PFSK-1 (cell line): ENCODE measurements around the gene OR8B2.

Experiments used
- FOXP2 ChIP-seq: optimal IDR thresholded peaks from 2 replicates; pipeline ENCODE3; 2011; ENCODE audit warnings: borderline replicate concordance, control low read depth, inconsistent platforms; ENCODE audit not compliant: insufficient read depth; ENCODE audit errors: extremely low read length, extremely low read depth
- POLR2AphosphoS5 ChIP-seq: IDR thresholded peaks from 2 replicates; pipeline ENCODE4 v1.6.1; 2012; ENCODE audit warnings: low read depth, mild to moderate bottlenecking, control low read depth, low read length, moderate library complexity
- SIN3A ChIP-seq: IDR thresholded peaks from 2 replicates; pipeline ENCODE4 v1.6.1; 2012; ENCODE audit warnings: mild to moderate bottlenecking, low read length, moderate library complexity, borderline replicate concordance; ENCODE audit not compliant: insufficient read depth
- TAF1 ChIP-seq: IDR thresholded peaks from 2 replicates; pipeline ENCODE4 v1.6.1; 2012; ENCODE audit warnings: low read length, control low read depth, borderline replicate concordance; ENCODE audit not compliant: insufficient read depth
- TF ChIP-seq, protein P1 (sequence below), 2 experiments: IDR thresholded peaks; 2 replicates each; pipeline versions ENCODE4 v1.6.1 to v1.8.0; 2011 to 2012; ENCODE audit warnings: low read depth in 2 of 2, low read length in 2 of 2, control low read depth in 1 of 2, inconsistent platforms in 1 of 2, mild to moderate bottlenecking in 1 of 2, moderate library complexity in 1 of 2; ENCODE audit not compliant: insufficient read depth in 1 of 2

The OR8B2 gene

GRCh38 chr11:124344346-124344745, 40.0 kb downstream of the OR8B2 start:
- TF ChIP-seq FOXP2 (no peak), TAF1 (no peak), SIN3A (no peak), POLR2AphosphoS5 (no peak)
- TF ChIP-seq, protein P1, sequence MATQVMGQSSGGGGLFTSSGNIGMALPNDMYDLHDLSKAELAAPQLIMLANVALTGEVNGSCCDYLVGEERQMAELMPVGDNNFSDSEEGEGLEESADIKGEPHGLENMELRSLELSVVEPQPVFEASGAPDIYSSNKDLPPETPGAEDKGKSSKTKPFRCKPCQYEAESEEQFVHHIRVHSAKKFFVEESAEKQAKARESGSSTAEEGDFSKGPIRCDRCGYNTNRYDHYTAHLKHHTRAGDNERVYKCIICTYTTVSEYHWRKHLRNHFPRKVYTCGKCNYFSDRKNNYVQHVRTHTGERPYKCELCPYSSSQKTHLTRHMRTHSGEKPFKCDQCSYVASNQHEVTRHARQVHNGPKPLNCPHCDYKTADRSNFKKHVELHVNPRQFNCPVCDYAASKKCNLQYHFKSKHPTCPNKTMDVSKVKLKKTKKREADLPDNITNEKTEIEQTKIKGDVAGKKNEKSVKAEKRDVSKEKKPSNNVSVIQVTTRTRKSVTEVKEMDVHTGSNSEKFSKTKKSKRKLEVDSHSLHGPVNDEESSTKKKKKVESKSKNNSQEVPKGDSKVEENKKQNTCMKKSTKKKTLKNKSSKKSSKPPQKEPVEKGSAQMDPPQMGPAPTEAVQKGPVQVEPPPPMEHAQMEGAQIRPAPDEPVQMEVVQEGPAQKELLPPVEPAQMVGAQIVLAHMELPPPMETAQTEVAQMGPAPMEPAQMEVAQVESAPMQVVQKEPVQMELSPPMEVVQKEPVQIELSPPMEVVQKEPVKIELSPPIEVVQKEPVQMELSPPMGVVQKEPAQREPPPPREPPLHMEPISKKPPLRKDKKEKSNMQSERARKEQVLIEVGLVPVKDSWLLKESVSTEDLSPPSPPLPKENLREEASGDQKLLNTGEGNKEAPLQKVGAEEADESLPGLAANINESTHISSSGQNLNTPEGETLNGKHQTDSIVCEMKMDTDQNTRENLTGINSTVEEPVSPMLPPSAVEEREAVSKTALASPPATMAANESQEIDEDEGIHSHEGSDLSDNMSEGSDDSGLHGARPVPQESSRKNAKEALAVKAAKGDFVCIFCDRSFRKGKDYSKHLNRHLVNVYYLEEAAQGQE (IDR thresholded peaks at IDR 0.05; ENCODE audit: insufficient read depth in 1 of 2, low read depth in 2 of 2, low read length in 2 of 2): no peak

DNA sequence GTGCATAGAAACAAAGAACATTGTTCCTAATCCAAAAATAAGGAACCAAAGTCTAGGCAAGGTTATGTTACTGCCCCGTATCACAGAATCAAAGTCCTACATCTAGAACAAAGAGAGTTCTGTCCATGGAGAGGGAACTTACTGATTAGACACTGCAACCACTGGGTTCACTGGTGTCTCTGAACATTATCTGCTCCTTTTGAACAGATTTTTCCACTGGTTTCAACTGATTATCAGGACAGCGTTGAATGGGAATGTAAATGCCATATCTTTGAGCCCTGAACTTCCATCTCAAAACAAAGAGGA, 44.2 kb downstream of the OR8B2 start:
- no peak for TF ChIP-seq TAF1
- no peak for TF ChIP-seq SIN3A
- TF ChIP-seq POLR2AphosphoS5: no peak

GRCh38 chr11:124339396-124340141, 44.7 kb downstream of the OR8B2 start:
- TF ChIP-seq, protein P1 (IDR thresholded peaks at IDR 0.05; ENCODE audit: insufficient read depth in 1 of 2, low read depth in 2 of 2, low read length in 2 of 2): no peak
- TF ChIP-seq SIN3A (no peak), FOXP2 (no peak), POLR2AphosphoS5 (no peak)
